ENCODE data around the gene TSPAN5. TPM values are rescaled to one million over a fixed set of nuclear protein-coding genes. Genes with fewer than 3 reads are reported as not detected.

Gene TSPAN5
- total RNA-seq, 2 donors from 2014 or later, result 7.4 to 11.8 TPM

GRCh38 chr4:98700656-98701055 lies 42.2 kb upstream of the TSPAN5 start:
- DNase-seq, result no peak
- Mint-ChIP-seq H3K27me3 (ENCODE audit: insufficient read depth) (peaks cover 3% of the 10 kb centered on the region), H3K9me3 (peaks cover 55% of the 10 kb centered on the region), H3K27ac (no peak overlapping the region), H3K36me3 (ENCODE audit: low read depth) (peaks cover 6% of the 10 kb centered on the region), H3K4me3 (no peak overlapping the region), H3K4me1 (peaks cover 4% of the 10 kb centered on the region)
- no peak overlapping the region for H3K9ac ChIP-seq (ENCODE audit: extremely low read depth, low read length, poor library complexity, severe bottlenecking)
- H3K36me3 ChIP-seq (ENCODE audit: control insufficient read depth, insufficient read depth, low read length), result no peaks in the 10 kb centered on the region
- WGBS, 2 experiments (ENCODE audit: insufficient coverage in 1 of 2, insufficient read length in 1 of 2), result 92 to 94% methylated on average over 3 of the region's 3 CpGs
- TF ChIP-seq, protein P1, sequence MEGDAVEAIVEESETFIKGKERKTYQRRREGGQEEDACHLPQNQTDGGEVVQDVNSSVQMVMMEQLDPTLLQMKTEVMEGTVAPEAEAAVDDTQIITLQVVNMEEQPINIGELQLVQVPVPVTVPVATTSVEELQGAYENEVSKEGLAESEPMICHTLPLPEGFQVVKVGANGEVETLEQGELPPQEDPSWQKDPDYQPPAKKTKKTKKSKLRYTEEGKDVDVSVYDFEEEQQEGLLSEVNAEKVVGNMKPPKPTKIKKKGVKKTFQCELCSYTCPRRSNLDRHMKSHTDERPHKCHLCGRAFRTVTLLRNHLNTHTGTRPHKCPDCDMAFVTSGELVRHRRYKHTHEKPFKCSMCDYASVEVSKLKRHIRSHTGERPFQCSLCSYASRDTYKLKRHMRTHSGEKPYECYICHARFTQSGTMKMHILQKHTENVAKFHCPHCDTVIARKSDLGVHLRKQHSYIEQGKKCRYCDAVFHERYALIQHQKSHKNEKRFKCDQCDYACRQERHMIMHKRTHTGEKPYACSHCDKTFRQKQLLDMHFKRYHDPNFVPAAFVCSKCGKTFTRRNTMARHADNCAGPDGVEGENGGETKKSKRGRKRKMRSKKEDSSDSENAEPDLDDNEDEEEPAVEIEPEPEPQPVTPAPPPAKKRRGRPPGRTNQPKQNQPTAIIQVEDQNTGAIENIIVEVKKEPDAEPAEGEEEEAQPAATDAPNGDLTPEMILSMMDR (conservative IDR thresholded peaks at IDR 0.05), result no peak
- no peak overlapping the region for H3K4me3 ChIP-seq (ENCODE audit: low read length)
- H3K27ac ChIP-seq (ENCODE audit: low read depth, low read length), result no peak overlapping the region
- peaks cover 58% of the 10 kb centered on the region for H3K9me3 ChIP-seq (ENCODE audit: control insufficient read depth, low read length)
- H3K27me3 ChIP-seq (ENCODE audit: control insufficient read depth, insufficient read depth, low read length, poor library complexity, severe bottlenecking), result peaks cover 15% of the 10 kb centered on the region
- H3K4me1 ChIP-seq (ENCODE audit: control insufficient read depth, insufficient read depth, low read length), result no peaks in the 10 kb centered on the region

- Mint-ChIP-seq H3K9me3 (peaks cover 23% of the 10 kb centered on the region), H3K4me3 (no peak overlapping the region), H3K36me3 (ENCODE audit: low read depth) (no peaks in the 10 kb centered on the region), H3K27me3 (ENCODE audit: insufficient read depth) (peaks cover 2% of the 10 kb centered on the region), H3K4me1 (no peaks in the 10 kb centered on the region), H3K27ac (no peak overlapping the region)
- Histone ChIP-seq H3K9ac (ENCODE audit: extremely low read depth, low read length, poor library complexity, severe bottlenecking) (no peak overlapping the region), H3K4me3 (ENCODE audit: low read length) (no peak overlapping the region), H3K27me3 (ENCODE audit: control insufficient read depth, insufficient read depth, low read length, poor library complexity, severe bottlenecking) (no peaks in the 10 kb centered on the region), H3K36me3 (ENCODE audit: control insufficient read depth, insufficient read depth, low read length) (no peaks in the 10 kb centered on the region), H3K27ac (ENCODE audit: low read depth, low read length) (no peak overlapping the region), H3K4me1 (ENCODE audit: control insufficient read depth, insufficient read depth, low read length) (no peaks in the 10 kb centered on the region), H3K9me3 (ENCODE audit: control insufficient read depth, low read length) (peaks cover 29% of the 10 kb centered on the region)
- TF ChIP-seq, protein P1 (conservative IDR thresholded peaks at IDR 0.05), result no peak
- WGBS, 2 experiments (ENCODE audit: insufficient coverage in 1 of 2, insufficient read length in 1 of 2), result 93 to 99% methylated on average over 10 of the region's 10 CpGs
- DNase-seq, result no peak
Measured at GRCh38 chr4:98694076-98694475, 35.7 kb upstream of the TSPAN5 start.

- Mint-ChIP-seq H3K27me3 (ENCODE audit: insufficient read depth) (peaks cover 5% of the 10 kb centered on the region), H3K9me3 (peaks cover 8% of the 10 kb centered on the region), H3K36me3 (ENCODE audit: low read depth) (no peaks in the 10 kb centered on the region)
Measured at GRCh38 chr4:98692411-98692810, 34.0 kb upstream of the TSPAN5 start.

More at GRCh38 chr4:98692411-98692810, 34.0 kb upstream of the TSPAN5 start:
- peaks cover under 1% of the 10 kb centered on the region for H3K4me1 ChIP-seq (ENCODE audit: control insufficient read depth, insufficient read depth, low read length)
- peaks cover 12% of the 10 kb centered on the region for H3K9me3 ChIP-seq (ENCODE audit: control insufficient read depth, low read length)
- no peaks in the 10 kb centered on the region for H3K27me3 ChIP-seq (ENCODE audit: control insufficient read depth, insufficient read depth, low read length, poor library complexity, severe bottlenecking)
- 89% methylated on average over 7 of the region's 7 CpGs for WGBS, 2 experiments (ENCODE audit: insufficient coverage in 1 of 2, insufficient read length in 1 of 2)
- no peak for DNase-seq
- H3K9ac ChIP-seq (ENCODE audit: extremely low read depth, low read length, poor library complexity, severe bottlenecking), result no peak overlapping the region
- TF ChIP-seq, protein P1 (conservative IDR thresholded peaks at IDR 0.05), result no peak
- no peak overlapping the region for H3K4me3 Mint-ChIP-seq
- H3K4me3 ChIP-seq (ENCODE audit: low read length), result no peak overlapping the region
- no peak overlapping the region for H3K27ac ChIP-seq (ENCODE audit: low read depth, low read length)
- no peaks in the 10 kb centered on the region for H3K4me1 Mint-ChIP-seq
- no peaks in the 10 kb centered on the region for H3K36me3 ChIP-seq (ENCODE audit: control insufficient read depth, insufficient read depth, low read length)
- no peak overlapping the region for H3K27ac Mint-ChIP-seq

All from endodermal cell (in vitro differentiated cells).